ENCODE measurements around the gene ARL5C.

The ARL5C gene

GRCh38 chr17:39165841-39166349, at the start of gene ARL5C:
TSS of gene ARL5C (minus strand) at chr17:39166161. CDS start at chr17:39165760, 401 bp downstream.
- no peak for DNase-seq

GRCh38 chr17:39213852-39214251, 47.9 kb upstream of the ARL5C start:
- no peak for DNase-seq

GRCh38 chr17:39212841-39213480, 47.0 kb upstream of the ARL5C start:
- DNase-seq, result no peak

- no peak for DNase-seq
These were observed 46.3 kb upstream of the ARL5C start for GRCh38 chr17:39212195-39212810.

- no peak for DNase-seq
These were observed 44.1 kb upstream of the ARL5C start for GRCh38 chr17:39210093-39210434.

- peak in 3 of 4 experiments; percentile 40 to 66 (median 48) for DNase-seq
These were observed 43.5 kb upstream of the ARL5C start for GRCh38 chr17:39209317-39210092.

GRCh38 chr17:39208893-39209292, 42.9 kb upstream of the ARL5C start:
- no peak for DNase-seq

- peak in 1 of 4 experiments; percentile 20 for DNase-seq
These were observed 42.2 kb upstream of the ARL5C start for GRCh38 chr17:39208136-39208535.

- no peak for DNase-seq
These were observed 39.2 kb upstream of the ARL5C start for GRCh38 chr17:39205112-39205526.

GRCh38 chr17:39204245-39204644, 38.3 kb upstream of the ARL5C start:
- no peak for DNase-seq

GRCh38 chr17:39200957-39201510, 35.1 kb upstream of the ARL5C start:
- no peak for DNase-seq

GRCh38 chr17:39200070-39200879, 34.3 kb upstream of the ARL5C start, which contains the start of gene RPL19:
TSS of gene RPL19 (plus strand) at chr17:39200283. CDS start at chr17:39200345, 62 bp downstream.
- peak; percentile 50 to 71 (median 66) for DNase-seq

- DNase-seq, result peak; percentile 50 to 74 (median 64)
These were observed 33.8 kb upstream of the ARL5C start for GRCh38 chr17:39199820-39200069.

GRCh38 chr17:39198186-39198566, 32.2 kb upstream of the ARL5C start:
- no peak for DNase-seq

GRCh38 chr17:39197380-39198185, 31.6 kb upstream of the ARL5C start, which contains the start of gene CACNB1:
TSS of gene CACNB1 (minus strand) at chr17:39197669. CDS start at chr17:39197495, 174 bp downstream.
- DNase-seq, result peak; percentile 25 to 65 (median 36)

- DNase-seq, result peak in 1 of 4 experiments; percentile 11
These were observed 30.9 kb upstream of the ARL5C start for GRCh38 chr17:39196808-39197291.

- no peak for DNase-seq
These were observed 30.4 kb upstream of the ARL5C start for GRCh38 chr17:39196241-39196807.

- DNase-seq, result no peak
These were observed 29.7 kb upstream of the ARL5C start for GRCh38 chr17:39195568-39196160.

- DNase-seq, result no peak
These were observed 29.1 kb upstream of the ARL5C start for GRCh38 chr17:39194985-39195524.

All from activated naive CD4-positive, alpha-beta T cell (primary cell).